Activated CD4-positive, alpha-beta T cell treated with anti-CD3 and anti-CD28 coated beads, Interleukin-2, amount 50 U/mL, for 1 hour (primary cell): Measurements from ENCODE around the gene CFAP69.
"Not testable (repeated sequence)": the region's sequence is repeated elsewhere in the genome, so short reads cannot be mapped to it uniquely, and the experiment has no call there.

Experiments
- DNase-seq: peaks from one replicate; pipeline ENCODE4 v3.0.0-alpha.2; 2020

The CFAP69 gene

DNA sequence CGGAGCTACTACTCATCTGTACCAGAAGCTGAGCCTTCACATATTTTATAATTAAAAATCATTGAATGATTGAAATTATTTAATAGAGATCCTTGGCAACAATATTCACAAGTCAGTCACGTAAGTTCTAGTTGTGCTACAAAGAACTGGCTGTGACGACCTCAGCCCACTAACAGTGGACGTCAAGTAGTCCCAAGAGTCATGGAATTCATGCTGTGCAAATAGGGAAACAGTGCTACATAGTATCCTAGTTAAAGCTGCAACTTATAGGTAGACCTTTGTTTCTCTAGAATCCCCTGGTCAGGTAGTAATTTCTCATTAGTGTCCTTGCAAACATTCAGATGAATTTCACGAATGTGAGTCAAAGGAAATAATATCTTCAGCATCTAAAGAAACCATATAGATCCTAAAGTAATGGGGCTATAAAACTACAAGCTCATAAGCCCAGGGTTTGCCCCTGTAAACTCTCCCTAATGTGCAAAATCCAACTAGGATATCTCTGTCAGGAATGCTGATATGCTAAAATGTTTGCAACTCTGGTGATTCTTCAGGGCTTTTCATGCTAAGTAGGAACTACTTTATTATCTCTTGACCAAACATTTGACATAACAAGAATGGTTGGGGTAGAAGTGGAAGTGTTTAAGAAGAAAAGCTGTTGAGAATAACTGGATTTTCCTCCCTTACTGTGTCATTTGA lies 31.2 kb downstream of the CFAP69 start:
- DNase-seq = no peak

GRCh38 chr7:90288154-90288553 lies 43.2 kb downstream of the CFAP69 start:
- no peak for DNase-seq

DNA sequence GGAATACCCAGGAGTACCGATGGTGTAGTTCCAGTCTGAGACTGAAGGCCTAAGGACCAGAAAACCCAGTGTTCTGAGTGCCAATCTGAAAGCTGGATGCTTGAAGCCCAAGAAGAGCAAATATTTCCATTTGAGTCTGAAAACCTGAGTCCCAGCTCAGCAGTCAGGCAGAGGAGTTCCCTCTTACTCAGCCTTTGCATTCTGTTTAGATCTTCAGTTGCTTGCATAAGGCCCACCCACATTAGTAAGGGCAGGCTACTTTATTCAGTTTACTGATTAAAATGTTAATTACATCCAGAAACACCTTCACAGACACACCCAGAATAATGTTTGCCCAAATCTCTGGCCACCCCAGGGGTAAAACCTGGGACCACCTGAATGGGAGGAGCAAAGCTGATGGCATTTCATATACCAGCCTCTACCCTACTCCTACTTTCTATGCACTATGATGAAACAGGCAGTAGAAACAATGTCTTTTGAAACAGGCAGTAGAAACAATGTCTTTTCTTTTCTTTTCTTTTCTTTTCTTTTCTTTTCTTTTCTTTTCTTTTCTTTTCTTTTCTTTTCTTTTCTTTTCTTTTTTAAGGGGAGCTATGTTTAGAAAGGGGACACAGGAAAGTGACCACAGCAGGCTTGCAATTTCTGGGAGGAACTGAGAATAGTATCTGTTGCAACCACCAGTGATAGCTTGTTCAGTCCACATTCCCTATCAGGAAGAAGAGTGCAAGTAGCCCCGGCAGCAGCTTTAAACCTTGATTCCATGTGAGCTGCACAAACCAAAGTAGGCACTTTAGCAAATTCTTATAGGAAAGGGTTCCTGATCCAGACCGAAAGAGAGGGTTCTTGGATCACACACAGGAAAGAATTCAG lies 45.5 kb downstream of the CFAP69 start:
- no peak for DNase-seq

- DNase-seq = no peak
Observed at GRCh38 chr7:90298145-90299038, 53.4 kb downstream of the CFAP69 start.

GRCh38 chr7:90303241-90303640 lies 58.3 kb downstream of the CFAP69 start:
- no peak for DNase-seq

GRCh38 chr7:90309872-90310271 lies 64.9 kb downstream of the CFAP69 start:
- no peak for DNase-seq

DNA sequence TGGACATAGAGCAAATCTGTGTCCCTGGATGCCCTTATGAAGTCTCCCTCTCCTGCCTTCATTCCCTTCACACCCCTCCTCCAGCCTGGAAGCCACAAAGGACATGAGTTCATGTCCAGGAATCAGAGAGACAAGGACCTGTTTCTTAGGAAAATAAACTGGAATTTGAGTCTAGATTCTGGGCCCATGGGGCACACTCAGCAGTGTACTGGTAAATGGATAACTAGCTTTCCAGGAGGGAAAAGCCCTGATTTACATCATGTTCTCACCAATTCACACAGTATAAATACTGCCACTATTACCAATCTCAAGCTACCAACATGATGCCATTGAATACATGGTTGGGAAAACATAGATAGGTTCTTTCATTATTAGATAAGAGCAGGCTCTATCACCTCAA lies 66.2 kb downstream of the CFAP69 start:
- no peak for DNase-seq

GRCh38 chr7:90312745-90313144 lies 67.8 kb downstream of the CFAP69 start:
- DNase-seq = no peak

DNA sequence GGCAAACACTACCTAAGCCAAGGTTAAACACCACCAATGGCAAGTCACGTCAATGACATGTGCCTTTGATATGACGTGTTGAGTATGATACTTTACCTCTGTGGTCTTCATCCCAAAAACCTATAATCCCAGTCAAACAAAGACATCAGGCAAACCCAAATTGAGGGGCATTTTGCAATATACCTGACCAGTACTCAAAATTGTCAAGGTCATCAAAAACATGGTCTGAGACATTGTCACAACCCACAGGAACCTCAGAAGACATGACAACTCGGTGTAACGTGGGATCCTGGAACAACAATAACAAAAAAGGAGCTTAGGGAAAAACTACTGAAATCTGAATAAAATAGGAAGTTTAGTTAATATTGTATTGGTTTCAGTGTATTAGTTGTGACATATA lies 68.9 kb downstream of the CFAP69 start:
- DNase-seq = no peak

DNA sequence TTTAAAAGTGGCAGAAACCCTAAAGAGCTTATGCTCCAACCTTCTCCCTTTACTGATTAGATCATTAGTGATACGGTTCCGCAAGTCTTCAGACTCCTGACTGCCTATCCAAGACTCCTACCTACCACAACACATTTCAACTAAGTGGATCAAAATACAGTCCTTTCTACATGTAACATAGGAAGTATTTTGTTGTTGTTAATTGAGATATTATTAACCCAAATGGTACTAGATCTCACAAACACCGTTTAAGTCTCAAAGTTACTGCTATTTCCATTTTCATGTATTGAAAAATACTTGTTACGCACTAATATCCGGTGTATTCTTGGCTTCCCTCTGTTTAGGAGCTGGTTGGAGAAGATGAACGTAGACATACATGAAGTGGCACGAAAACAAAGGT lies 75.0 kb downstream of the CFAP69 start:
- no peak for DNase-seq

GRCh38 chr7:90320418-90320800 lies 75.4 kb downstream of the CFAP69 start:
- DNase-seq = no peak

- no peak for DNase-seq
Observed at GRCh38 chr7:90320801-90321494, 76.0 kb downstream of the CFAP69 start, which contains the start of gene FAM237B. Gene FAM237B, minus strand, starts transcription at chr7:90321304. Its CDS starts 1,556 bp downstream, at chr7:90319748.

DNA sequence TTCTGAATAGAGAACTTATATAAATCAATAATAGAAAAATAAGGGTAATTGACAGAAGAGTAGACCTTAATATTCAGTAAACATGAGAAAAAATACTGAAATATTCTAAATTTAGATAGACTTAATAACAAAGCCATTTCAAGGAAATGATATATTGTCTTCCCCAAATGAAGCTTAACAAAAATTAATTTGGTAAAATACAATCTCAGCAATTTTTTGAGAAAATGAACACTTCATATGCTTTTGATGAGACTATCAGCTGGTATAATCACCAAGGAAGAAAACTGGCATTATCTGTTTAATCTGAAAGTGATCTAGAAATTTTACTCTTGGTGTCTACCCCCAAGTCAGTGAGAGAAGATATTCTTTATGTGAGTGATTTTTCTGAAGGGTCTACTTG lies 77.9 kb downstream of the CFAP69 start:
- no peak for DNase-seq

GRCh38 chr7:90326500-90326899 lies 81.5 kb downstream of the CFAP69 start:
- DNase-seq = no peak

GRCh38 chr7:90334193-90334843 lies 89.3 kb downstream of the CFAP69 start:
- DNase-seq = no peak

- DNase-seq = not testable (repeated sequence)
Observed at GRCh38 chr7:90334926-90335325, 90.0 kb downstream of the CFAP69 start.

DNA sequence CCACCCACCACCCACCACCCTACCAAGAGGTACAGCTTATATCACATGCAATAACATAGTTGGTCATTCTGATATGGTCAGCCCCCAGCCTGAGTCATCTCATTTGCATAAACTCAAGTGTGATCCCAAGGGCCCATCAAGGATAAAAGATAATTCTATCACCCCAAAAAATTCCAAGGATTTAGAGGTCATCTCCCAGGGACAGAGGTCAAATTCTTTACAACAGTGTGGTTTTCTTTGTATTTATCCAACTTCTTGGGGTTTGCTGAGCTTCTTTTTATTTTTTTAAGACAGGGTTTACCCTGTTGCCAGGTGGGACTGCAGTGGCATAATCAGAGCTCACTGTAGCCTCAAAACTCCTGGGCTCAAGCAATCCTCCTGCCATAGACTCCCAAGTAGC lies 92.1 kb downstream of the CFAP69 start:
- no peak for DNase-seq

DNA sequence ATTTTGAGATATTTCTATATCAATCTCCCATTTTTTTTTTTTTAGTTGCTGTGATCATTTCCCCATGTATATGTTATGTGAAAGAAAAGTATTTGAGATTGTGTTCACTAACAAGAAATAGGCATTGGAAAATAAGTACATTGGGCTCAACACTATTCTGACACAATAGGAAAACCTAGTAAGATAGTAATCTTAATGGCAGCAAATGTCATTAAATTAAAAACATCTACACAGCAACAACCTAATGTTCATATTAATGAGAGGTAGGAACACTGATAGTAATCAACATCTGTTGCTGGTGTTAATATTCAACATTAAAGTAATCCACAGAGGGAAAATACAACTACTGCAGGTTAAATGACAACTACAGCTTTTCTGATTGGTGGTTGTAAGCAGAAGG lies 100.0 kb downstream of the CFAP69 start:
- no peak for DNase-seq

DNA sequence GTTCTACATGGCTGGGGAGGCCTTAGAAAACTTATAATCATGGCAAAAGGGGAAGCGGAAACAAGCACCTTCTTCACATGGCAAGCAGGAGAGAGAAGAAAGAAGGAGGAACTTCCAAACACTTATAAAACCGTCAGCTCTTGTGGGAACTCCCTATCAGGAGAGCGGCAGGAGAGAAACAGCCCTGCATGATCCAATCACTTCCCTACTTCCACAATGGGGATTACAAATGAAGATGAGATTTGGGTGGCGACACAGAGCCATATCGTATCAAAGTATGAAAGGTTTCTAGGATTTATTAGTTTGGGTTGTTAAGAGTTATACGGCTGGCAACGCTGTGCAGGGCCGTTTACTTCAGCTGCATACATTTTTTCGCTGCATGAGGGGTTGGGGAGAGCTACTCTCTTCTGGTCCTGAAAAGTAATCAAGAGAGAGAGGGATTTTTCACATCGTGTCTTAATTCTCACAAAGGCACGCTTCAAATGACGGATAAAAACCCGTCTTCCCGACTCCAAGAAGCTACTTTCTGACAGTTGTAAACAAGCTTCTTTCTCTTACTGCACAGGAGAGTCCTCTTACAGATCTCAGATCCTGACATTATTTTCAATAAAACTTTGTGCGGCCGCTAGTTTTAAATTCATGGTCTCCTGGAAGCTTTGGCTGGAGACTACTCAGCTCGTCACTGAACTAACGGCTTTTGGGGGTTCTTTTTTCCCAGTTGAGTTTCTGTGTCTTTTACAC lies 100.8 kb downstream of the CFAP69 start:
- no peak for DNase-seq

- DNase-seq = peak; percentile 94
Observed at GRCh38 chr7:90346336-90347125, 101.6 kb downstream of the CFAP69 start, which contains the start of gene GTPBP10. Gene GTPBP10, plus strand, starts transcription at chr7:90346716. Its CDS starts 26 bp downstream, at chr7:90346742.
